OCI-LY7 (cell line): ENCODE data around the gene RAPGEFL1. TPM values are rescaled to one million over a fixed set of nuclear protein-coding genes. Genes with fewer than 3 reads are reported as not detected.

Experiments
- BruUV-seq: library from RNA; stranded (reverse); fragments of 400-500 nt; replicated peaks from 2 replicates; lab custom pipeline; 2021; lab: Mats Ljungman, UMichigan
- CTCF ChIA-PET: fragments of 300-600 bp; sonication (Branson Sonifier 250); formaldehyde crosslinking; loops from one replicate; lab custom pipeline; 2022; ENCODE audit warnings: antibody characterized with exemption; ENCODE audit not compliant: unreplicated experiment; lab: Charles Lee
- POLR2A ChIA-PET: fragments of 300-600 bp; sonication (Branson Sonifier 250); formaldehyde crosslinking; loops from one replicate; lab custom pipeline; 2022; ENCODE audit warnings: antibody characterized with exemption; lab: Charles Lee
- DNase-seq: peaks from one replicate; pipeline ENCODE4 v3.0.0-alpha.2; 2015; ENCODE audit warnings: low spot score
- H2AFZ ChIP-seq: fragments of 200-600 bp; sonication (generic), shearing (Covaris generic); 2 replicates; pipeline ENCODE4 v1.6.1; 2014; ENCODE audit warnings: mild to moderate bottlenecking, antibody characterized with exemption, low read length, moderate library complexity
- H3K27ac ChIP-seq: fragments of 200-600 bp; sonication (generic); 2 replicates; pipeline ENCODE4 v1.5.1; 2014; ENCODE audit warnings: mixed run types, low read depth, mild to moderate bottlenecking, moderate library complexity, low read length, inconsistent platforms; ENCODE audit not compliant: poor library complexity, severe bottlenecking
- H3K36me3 ChIP-seq: fragments of 200-600 bp; sonication (generic); 2 replicates; pipeline ENCODE4 v1.6.1; 2014; ENCODE audit warnings: mild to moderate bottlenecking, antibody characterized with exemption, low read length, moderate library complexity, mixed read lengths; ENCODE audit not compliant: insufficient read depth
- H3K4me1 ChIP-seq: fragments of 200-600 bp; sonication (generic); 2 replicates; pipeline ENCODE4 v1.5.1; 2014; ENCODE audit warnings: mild to moderate bottlenecking, low read length; ENCODE audit not compliant: insufficient read depth, poor library complexity, severe bottlenecking
- H3K4me2 ChIP-seq: fragments of 200-600 bp; sonication (generic); 2 replicates; pipeline ENCODE4 v1.6.1; 2014; ENCODE audit warnings: mild to moderate bottlenecking, low read length
- H3K4me3 ChIP-seq: fragments of 200-600 bp; sonication (generic); 2 replicates; pipeline ENCODE4 v1.5.1; 2014; ENCODE audit warnings: mild to moderate bottlenecking, low read depth, low read length; ENCODE audit not compliant: poor library complexity, severe bottlenecking
- H3K79me2 ChIP-seq: fragments of 200-600 bp; sonication (generic); 2 replicates; pipeline ENCODE4 v1.6.1; 2016; ENCODE audit warnings: low read depth, mild to moderate bottlenecking, low read length, moderate library complexity, mixed read lengths; ENCODE audit not compliant: insufficient read depth
- H3K9me2 ChIP-seq: fragments of 200-600 bp; sonication (generic); 2 replicates; pipeline ENCODE4 v1.6.1; 2016; ENCODE audit warnings: mild to moderate bottlenecking, low read length, mixed read lengths; ENCODE audit not compliant: insufficient read depth
- H3K9me3 ChIP-seq: fragments of 200-600 bp; sonication (generic); 2 replicates; pipeline ENCODE4 v1.6.1; 2014; ENCODE audit warnings: mild to moderate bottlenecking, mixed run types, low read length, mixed read lengths
- H4K20me1 ChIP-seq: fragments of 200-600 bp; sonication (generic); 2 replicates; pipeline ENCODE4 v1.6.1; 2014; ENCODE audit warnings: mild to moderate bottlenecking, antibody characterized with exemption, low read length, moderate library complexity, mixed read lengths; ENCODE audit not compliant: insufficient read depth
- CTCF ChIP-seq: fragments of 200-600 bp; sonication (generic); conservative IDR thresholded peaks from 2 replicates; pipeline ENCODE4 v1.5.1; 2014; ENCODE audit warnings: mild to moderate bottlenecking, antibody characterized with exemption, low read length, moderate library complexity, mixed read lengths
- EZH2phosphoT487 ChIP-seq: fragments of 200-600 bp; sonication (generic); IDR thresholded peaks from 2 replicates; pipeline ENCODE4 v1.6.1; 2018; ENCODE audit warnings: low read depth, borderline replicate concordance, mild to moderate bottlenecking, mixed run types, antibody characterized with exemption, low read length, moderate library complexity, mixed read lengths
- intact Hi-C: fragments of 100-400 bp; cut with micrococcal nuclease; formaldehyde crosslinking; loops from one replicate; pipeline ENCODE4 v1.10.0; 2022; ENCODE audit not compliant: unreplicated experiment
- total RNA-seq, 2 experiments: library from RNA; depleted of rRNA in 1 of 2; stranded (reverse); fragments of >200 nt in 1 of 2; shearing (Covaris generic) in 1 of 2; gene quantifications; 2 replicates each; pipeline ENCODE4 v1.2.3, GENCODE V29; 2014 to 2022

The RAPGEFL1 gene
- total RNA-seq, 2 experiments from 2014 or later = 2.1 to 5.8 TPM

DNA sequence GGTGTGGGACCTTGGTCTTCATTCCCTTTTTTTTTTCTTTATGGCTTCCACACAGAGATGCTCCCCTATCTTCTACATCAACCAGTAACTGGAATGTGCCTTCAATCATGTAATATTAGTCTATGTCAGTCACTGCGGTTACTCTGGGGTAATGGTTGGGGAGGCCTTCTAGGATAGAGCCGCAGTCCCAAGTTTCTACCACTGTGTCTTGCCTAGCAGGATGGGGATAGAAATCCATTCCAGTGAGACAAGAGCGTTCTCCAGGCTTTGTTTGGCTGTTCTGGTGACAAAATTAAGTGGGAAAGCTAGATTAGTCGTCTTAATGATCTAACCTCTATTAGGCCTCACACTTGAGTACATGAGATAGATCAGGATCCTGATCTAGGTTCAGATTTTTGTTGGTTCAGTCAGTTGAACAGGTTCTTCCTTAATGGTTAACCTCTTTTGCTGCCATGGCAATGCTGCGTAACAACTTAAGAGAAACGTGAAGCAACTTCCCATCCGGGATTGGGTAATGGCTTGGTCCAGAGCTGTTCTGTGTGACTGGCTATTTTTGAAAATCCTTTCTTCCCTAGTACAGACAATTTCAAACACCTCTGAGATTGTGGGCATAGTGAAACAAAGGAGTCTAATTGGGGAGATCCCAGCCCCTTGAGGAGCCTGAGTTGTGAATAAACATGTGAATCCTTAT, 46.8 kb upstream of the RAPGEFL1 start:
- ChIA-PET POLR2A (no interaction called here), CTCF (no interaction called here)
- H4K20me1 ChIP-seq = no peaks in the 10 kb centered on the region
- H3K36me3 ChIP-seq = peaks cover 99% of the 10 kb centered on the region
- no TSS peak for BruUV-seq
- H3K4me2 ChIP-seq = no peak overlapping the region
- H3K4me3 ChIP-seq = no peak overlapping the region
- H3K4me1 ChIP-seq = no peaks in the 10 kb centered on the region
- H3K9me3 ChIP-seq = no peaks in the 10 kb centered on the region
- intact Hi-C loops = no loop called here
- H3K9me2 ChIP-seq = no peaks in the 10 kb centered on the region
- no peak for TF ChIP-seq EZH2phosphoT487
- no peak for TF ChIP-seq CTCF
- peaks cover 8% of the 10 kb centered on the region; the same call in 1 of the 2 replicates for H3K79me2 ChIP-seq
- no peak for DNase-seq
- no peak overlapping the region for H2AFZ ChIP-seq
- no peak overlapping the region for H3K27ac ChIP-seq

- peaks cover 85% of the 10 kb centered on the region for H3K36me3 ChIP-seq
These were observed 43.1 kb upstream of the RAPGEFL1 start for GRCh38 chr17:40134184-40134583.

More at GRCh38 chr17:40134184-40134583, 43.1 kb upstream of the RAPGEFL1 start:
- Histone ChIP-seq H3K9me2 (no peaks in the 10 kb centered on the region), H3K9me3 (no peaks in the 10 kb centered on the region), H3K4me2 (no peak overlapping the region), H3K79me2 (peaks cover 13% of the 10 kb centered on the region; the same call in 1 of the 2 replicates), H3K27ac (no peak overlapping the region), H2AFZ (no peak overlapping the region), H3K4me1 (peaks cover 5% of the 10 kb centered on the region), H4K20me1 (no peaks in the 10 kb centered on the region), H3K4me3 (no peak overlapping the region)
- TF ChIP-seq CTCF (no peak), EZH2phosphoT487 (no peak)
- ChIA-PET POLR2A (interaction anchor here (0.8 to 1.6 kb wide), 3 partner anchors 10 to 14 kb away, joined by 3 to 4 read pairs (median 3); no protein-coding TSS in a partner anchor), CTCF (interaction anchor here (0.6 kb wide), 1 partner anchor 145 kb away, joined by 4 read pairs; no protein-coding TSS in a partner anchor)
- intact Hi-C loops = no loop called here
- no TSS peak for BruUV-seq
- DNase-seq = no peak
